Psoas muscle (tissue), 8 donors: ENCODE data around the gene SLC13A5. TPM values are rescaled to one million over a fixed set of nuclear protein-coding genes. Genes with fewer than 3 reads are reported as not detected.

ENCODE experiments used
- ATAC-seq, 4 donors: fragments of 200-7000 bp; cut with Tn5 transposase; one replicate each; pipeline ENCODE4 v1.9.1; 2020; ENCODE audit warnings: moderate library complexity in 3 of 4, mild to moderate bottlenecking in 2 of 4
- DNase-seq, 2 donors: peaks; one replicate each; pipeline ENCODE4 v3.0.0-alpha.2; 2020
- H3K27ac ChIP-seq: fragments of 200-600 bp; one replicate; pipeline ENCODE4 v1.8.0; 2022
- H3K27me3 ChIP-seq, 3 donors: fragments of 200-600 bp in 1 of 3; one replicate each; pipeline versions ENCODE4 v1.6.1 to v1.8.0; 2013 to 2022; ENCODE audit warnings: low read length in 2 of 3, mild to moderate bottlenecking in 2 of 3, moderate library complexity in 1 of 3; ENCODE audit not compliant: insufficient read depth in 3 of 3
- H3K36me3 ChIP-seq, 2 donors: fragments of 200-600 bp in 1 of 2; one replicate each; pipeline versions ENCODE4 v1.6.1 to v1.8.0; 2013 to 2022; ENCODE audit warnings: low read depth in 1 of 2, mild to moderate bottlenecking in 1 of 2, moderate library complexity in 1 of 2; ENCODE audit not compliant: insufficient read depth in 1 of 2
- H3K4me1 ChIP-seq: fragments of 200-600 bp; one replicate; pipeline ENCODE4 v1.8.0; 2022
- H3K4me3 ChIP-seq: fragments of 200-600 bp; one replicate; pipeline ENCODE4 v1.8.0; 2022; ENCODE audit warnings: mild to moderate bottlenecking
- H3K9me3 ChIP-seq: fragments of 200-600 bp; one replicate; pipeline ENCODE4 v1.8.0; 2022
- WGBS, 3 donors: extraction: QIAGEN DNeasy Blood & Tissue Kit; methylation state at CpG; one replicate each; pipeline versions ENCODE4 v1.1.6 to v1.1.7; 2013; 5-methylcytosine and 5-hydroxymethylcytosine counted together
- intact Hi-C, 2 donors: fragments of 100-400 bp; cut with DNase I; formaldehyde crosslinking; loops; one replicate each; pipeline versions ENCODE4 v1.11.0 to v1.14.2; 2022
- polyA plus RNA-seq, 3 donors: library from polyadenylated mRNA; stranded (reverse); fragments of 200-250 nt; gene quantifications; one replicate each; pipeline ENCODE4 v1.2.3, GENCODE V29; 2013
- total RNA-seq, 4 donors: library from RNA; stranded (reverse); fragmentation: NEBNext Ultra II Directional in 2 of 4; extraction: Animal tissue kit (Norgen Biotek cat#: 25700) in 2 of 4; gene quantifications; one replicate each; pipeline versions ENCODE4 v1.2.1 to v1.2.4, GENCODE V29; 2021 to 2023
- TF ChIP-seq, protein P1 (sequence below): fragments of 200-600 bp; IDR thresholded peaks from one replicate; pipeline ENCODE4 v1.8.0; 2022; ENCODE audit warnings: antibody characterized with exemption
- donor health status: healthy with polysubstance abuse.
- donor health status: DM: no; HTN: no; CAD: no; lungs with moderate emphysema.
- donor health status: Bipolar disorder and iron deficiency.
- donor health status: healthy.
- donor health status: DM: yes; HTN: yes; CAD: no.
- donor health status: DM: no; HTN: no; CAD: no.
- donor health status: DM: no; HTN: no; CAD: no.
- donor health status: DM: yes; HTN: yes; CAD: no.

The SLC13A5 gene
- total and polyA plus RNA-seq, 7 donors: 0.01 to 0.17 (median 0.03) TPM; not detected in 4

DNA sequence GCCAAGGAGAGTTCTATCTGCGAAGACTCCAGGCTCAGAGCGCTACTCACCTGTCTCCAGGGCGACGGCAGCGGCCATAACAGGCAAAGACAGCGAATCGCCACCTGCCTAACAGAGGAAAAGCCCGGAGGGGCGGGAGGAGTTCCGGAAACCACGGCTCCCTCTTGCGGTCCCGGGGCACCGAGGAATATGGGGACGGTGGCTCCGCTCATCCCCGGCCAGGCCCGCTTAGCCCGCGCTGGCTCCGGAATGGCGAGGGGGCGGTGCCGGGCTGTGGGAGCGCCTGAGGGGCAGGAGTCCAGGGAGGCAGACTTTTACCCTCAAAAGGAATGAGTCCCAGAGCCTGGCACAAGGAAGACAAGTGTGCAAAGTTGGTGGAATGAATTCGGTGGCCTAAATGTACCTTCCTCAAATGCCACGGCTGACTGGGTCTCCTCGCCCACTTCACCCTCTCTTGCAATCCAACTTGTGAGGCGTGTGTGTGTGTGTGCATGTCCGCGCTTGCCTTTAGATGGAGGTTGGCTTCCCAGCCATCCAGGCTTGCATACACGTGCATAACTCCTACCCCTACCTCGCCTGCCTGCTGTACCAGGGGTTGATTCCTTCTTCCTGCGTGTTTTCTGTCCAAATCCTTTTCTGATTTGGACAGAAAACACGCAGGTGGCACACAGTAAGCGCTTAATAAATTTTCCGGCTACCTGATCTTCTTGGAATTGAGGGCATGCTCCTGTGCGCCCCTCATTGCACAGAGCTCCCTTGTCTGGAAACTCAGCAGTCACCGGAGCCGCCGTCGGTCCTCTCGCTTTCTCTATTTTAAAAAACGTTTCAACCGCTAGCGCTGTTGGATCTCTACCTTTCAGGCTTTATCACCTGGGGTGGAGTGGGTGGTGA is 58.1 kb downstream of the SLC13A5 start:
- Histone ChIP-seq H3K27ac (no peak overlapping the region), H3K9me3 (no peaks in the 10 kb centered on the region), H3K4me1 (peaks cover 19% of the 10 kb centered on the region), H3K27me3 (peaks cover 0 to 18% (median 7%) of the 10 kb centered on the region in 3 donors), H3K36me3 (peaks cover 0 to 2% of the 10 kb centered on the region in 2 donors), H3K4me3 (no peak overlapping the region)
- TF ChIP-seq, protein P1, sequence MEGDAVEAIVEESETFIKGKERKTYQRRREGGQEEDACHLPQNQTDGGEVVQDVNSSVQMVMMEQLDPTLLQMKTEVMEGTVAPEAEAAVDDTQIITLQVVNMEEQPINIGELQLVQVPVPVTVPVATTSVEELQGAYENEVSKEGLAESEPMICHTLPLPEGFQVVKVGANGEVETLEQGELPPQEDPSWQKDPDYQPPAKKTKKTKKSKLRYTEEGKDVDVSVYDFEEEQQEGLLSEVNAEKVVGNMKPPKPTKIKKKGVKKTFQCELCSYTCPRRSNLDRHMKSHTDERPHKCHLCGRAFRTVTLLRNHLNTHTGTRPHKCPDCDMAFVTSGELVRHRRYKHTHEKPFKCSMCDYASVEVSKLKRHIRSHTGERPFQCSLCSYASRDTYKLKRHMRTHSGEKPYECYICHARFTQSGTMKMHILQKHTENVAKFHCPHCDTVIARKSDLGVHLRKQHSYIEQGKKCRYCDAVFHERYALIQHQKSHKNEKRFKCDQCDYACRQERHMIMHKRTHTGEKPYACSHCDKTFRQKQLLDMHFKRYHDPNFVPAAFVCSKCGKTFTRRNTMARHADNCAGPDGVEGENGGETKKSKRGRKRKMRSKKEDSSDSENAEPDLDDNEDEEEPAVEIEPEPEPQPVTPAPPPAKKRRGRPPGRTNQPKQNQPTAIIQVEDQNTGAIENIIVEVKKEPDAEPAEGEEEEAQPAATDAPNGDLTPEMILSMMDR: no peak
- 22 to 43% (median 37%) methylated on average over 45 to 46 of the region's 46 CpGs for WGBS, 3 donors
- ATAC-seq (no peak), DNase-seq (no peak)
- intact Hi-C loops: loop anchor here in 1 of 2 donors (5.0 kb wide), 1 partner anchor 357 kb away; the partner anchor contains the start of gene RNASEK

DNA sequence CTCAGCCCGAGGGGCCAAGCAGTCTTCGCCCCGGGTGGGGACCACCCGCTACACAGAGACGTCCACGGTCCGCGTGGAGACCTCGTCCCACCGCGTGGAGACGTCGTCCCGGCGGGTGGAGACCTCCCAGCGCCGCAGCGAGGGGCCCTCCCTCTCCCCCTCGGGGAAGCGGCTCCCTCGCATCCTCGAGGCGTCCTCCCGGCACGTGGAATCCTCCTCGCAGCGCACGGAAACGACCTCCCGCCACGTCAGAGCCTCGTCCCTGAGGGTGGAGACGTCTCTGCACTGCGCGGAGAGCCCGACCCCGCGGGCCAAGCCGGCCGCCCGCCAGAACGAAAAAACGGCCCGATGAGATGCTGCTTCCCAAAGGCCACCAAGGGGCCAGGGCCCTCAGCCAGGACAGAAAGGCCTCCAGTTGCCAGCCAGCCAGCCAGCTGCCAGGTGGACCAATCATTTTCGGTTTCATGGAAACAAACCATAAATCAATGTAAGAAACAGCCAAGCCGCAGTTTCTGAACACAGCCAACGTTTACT is 61.2 kb downstream of the SLC13A5 start:
- TF ChIP-seq, protein P1: no peak
- H3K27ac ChIP-seq: peak overlapping the region; percentile 87
- peak; percentile 41 to 81 (median 68) for ATAC-seq

DNA sequence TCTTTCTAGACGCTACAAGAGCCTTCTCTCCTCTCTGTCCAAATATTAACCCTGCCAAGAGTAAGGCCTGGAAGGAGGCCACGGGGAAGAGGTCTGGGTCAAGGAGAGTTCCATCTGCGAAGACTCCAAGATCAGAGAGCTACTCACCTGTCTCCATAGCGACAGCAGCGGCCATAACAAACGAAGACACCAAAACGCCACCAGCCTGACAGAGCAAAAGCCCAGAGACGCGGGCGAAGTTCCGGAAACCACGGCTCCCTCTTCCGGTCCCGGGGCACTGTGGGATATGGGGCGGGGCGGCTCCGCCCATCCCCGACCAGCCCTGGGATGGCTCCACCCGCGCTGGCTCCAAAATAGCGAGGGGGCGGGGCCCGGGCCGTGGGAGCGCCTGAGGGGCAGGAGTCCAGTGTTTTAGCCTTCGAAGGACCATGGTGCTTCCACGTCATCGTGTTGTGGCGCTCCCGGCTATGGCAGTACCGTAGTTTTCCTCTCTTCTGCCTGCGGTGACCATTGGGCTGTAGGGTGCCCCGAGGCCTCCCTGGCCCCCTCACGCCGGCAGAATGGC is 61.7 kb downstream of the SLC13A5 start, which contains the start of the genes C17orf100 and MED31:
Gene C17orf100, plus strand, starts transcription at position 409 of the 565 bp plus-strand sequence. Its CDS starts 152 bp downstream, at position 561.
Gene MED31, minus strand, starts transcription at position 252 of the 565 bp plus-strand sequence. Its CDS starts 77 bp downstream, at position 175.
- Histone ChIP-seq H3K27ac (peak within 1 kb of the TSS; percentile 87), H3K4me3 (peak within 1 kb of the TSS; percentile 84), H3K9me3 (no peaks in the 10 kb centered on the region), H3K36me3 (peaks cover 0 to 38% of the 10 kb centered on the region in 2 donors), H3K27me3 (peaks cover 0 to 7% (median 4%) of the 10 kb centered on the region in 3 donors), H3K4me1 (peaks cover 27% of the 10 kb centered on the region)
- DNase-seq (peak; percentile 96 to 97), ATAC-seq (peak; percentile 98 to 99 (median 99))
- WGBS, 3 donors: 1 to 2% (median 1%) methylated on average over 27 to 35 of the region's 35 CpGs
- TF ChIP-seq, protein P1: no peak
- intact Hi-C loops: loop anchor here in 1 of 2 donors (5.0 kb wide), 1 partner anchor 361 kb away; the partner anchor contains the start of gene RNASEK

More for the DNA sequence above, 61.2 kb downstream of the SLC13A5 start:
- peaks cover 27% of the 10 kb centered on the region for H3K4me1 ChIP-seq
- no peaks in the 10 kb centered on the region for H3K9me3 ChIP-seq
- DNase-seq: peak; percentile 82 to 91
- H3K27me3 ChIP-seq: peaks cover 0 to 7% (median 4%) of the 10 kb centered on the region in 3 donors
- H3K4me3 ChIP-seq: peak overlapping the region; percentile 84
- 1 to 3% (median 2%) methylated on average over 46 to 47 of the region's 47 CpGs for WGBS, 3 donors
- H3K36me3 ChIP-seq: peaks cover 0 to 33% of the 10 kb centered on the region in 2 donors
- intact Hi-C loops: loop anchor here in 1 of 2 donors (5.0 kb wide), 1 partner anchor 360 kb away; the partner anchor contains the start of gene RNASEK

DNA sequence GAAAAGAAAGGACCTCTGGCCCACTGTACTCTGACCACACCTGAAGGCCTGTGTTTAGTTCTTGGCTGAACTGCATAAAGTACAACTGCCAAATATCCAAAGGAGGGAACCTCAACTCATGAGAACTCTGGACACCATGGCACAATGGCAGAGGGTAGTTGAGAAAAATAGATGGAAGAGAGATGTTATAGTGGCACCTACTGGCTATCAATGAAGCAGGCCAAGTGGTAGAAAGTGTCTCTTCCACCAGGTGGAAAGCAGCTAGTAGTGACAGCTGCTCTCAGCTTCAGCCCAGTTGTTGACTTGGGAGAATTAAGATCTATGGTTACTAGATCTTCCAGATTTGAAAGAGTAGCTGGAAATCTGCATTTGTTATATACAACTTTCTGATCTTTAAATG is 65.0 kb downstream of the SLC13A5 start:
- Histone ChIP-seq H3K4me1 (peaks cover 24% of the 10 kb centered on the region), H3K9me3 (no peaks in the 10 kb centered on the region), H3K4me3 (no peak overlapping the region), H3K27me3 (no peaks in the 10 kb centered on the region), H3K36me3 (peaks cover 5 to 71% of the 10 kb centered on the region in 2 donors), H3K27ac (no peak overlapping the region)
- DNase-seq (no peak), ATAC-seq (no peak)
- TF ChIP-seq, protein P1: no peak
- intact Hi-C loops: loop anchor here (10.0 kb wide), 1 partner anchor 173 kb away; no protein-coding TSS in a partner anchor
